ENCODE results near the gene LSG1.

The LSG1 gene

GRCh38 chr3:194686816-194687637 is 15.0 kb upstream of the LSG1 start:
- no peak for DNase-seq

- DNase-seq: no peak
Observed at GRCh38 chr3:194686414-194686815, 14.4 kb upstream of the LSG1 start.

GRCh38 chr3:194685718-194686413 is 13.9 kb upstream of the LSG1 start, which contains the start of gene FAM43A:
Gene FAM43A, plus strand, starts transcription at chr3:194685883. Its CDS starts 944 bp downstream, at chr3:194686827.
- DNase-seq: peak; percentile 91

- DNase-seq: no peak
Observed at GRCh38 chr3:194685065-194685717, 13.2 kb upstream of the LSG1 start.

- DNase-seq: no peak
Observed at GRCh38 chr3:194683380-194683779, 11.4 kb upstream of the LSG1 start.

- peak; percentile 81 for DNase-seq
Observed at GRCh38 chr3:194682694-194683310, 10.8 kb upstream of the LSG1 start.

- DNase-seq: no peak
Observed at GRCh38 chr3:194682189-194682693, 10.2 kb upstream of the LSG1 start.

- no peak for DNase-seq
Observed at GRCh38 chr3:194680888-194681615, 9.1 kb upstream of the LSG1 start.

- no peak for DNase-seq
Observed at GRCh38 chr3:194676471-194676870, 4.5 kb upstream of the LSG1 start.

- DNase-seq: no peak
Observed at GRCh38 chr3:194675680-194676079, 3.7 kb upstream of the LSG1 start.

GRCh38 chr3:194675081-194675640 is 3.2 kb upstream of the LSG1 start:
- DNase-seq: no peak

- DNase-seq: no peak
Observed at GRCh38 chr3:194673761-194674160, 1.8 kb upstream of the LSG1 start.

GRCh38 chr3:194672876-194673275 is 885 bp upstream of the LSG1 start:
- DNase-seq: peak; percentile 19

GRCh38 chr3:194671511-194671899 is 486 bp downstream of the LSG1 start:
- DNase-seq: peak; percentile 27

- DNase-seq: no peak
Observed at GRCh38 chr3:194667363-194667762, 4.6 kb downstream of the LSG1 start.

- no peak for DNase-seq
Observed at GRCh38 chr3:194664857-194665256, 7.1 kb downstream of the LSG1 start.

- no peak for DNase-seq
Observed at GRCh38 chr3:194661946-194662345, 10.0 kb downstream of the LSG1 start.

GRCh38 chr3:194661374-194661773 is 10.6 kb downstream of the LSG1 start:
- DNase-seq: no peak

- no peak for DNase-seq
Observed at GRCh38 chr3:194659778-194660177, 12.2 kb downstream of the LSG1 start.

GRCh38 chr3:194658477-194659242 is 13.3 kb downstream of the LSG1 start:
- no peak for DNase-seq

- DNase-seq: no peak
Observed at GRCh38 chr3:194657439-194657838, 14.6 kb downstream of the LSG1 start.
